Stomach (tissue), 4 donors: ENCODE measurements around the gene SCARB2.

Experiments
- CTCF ChIP-seq, 7 experiments: fragments of 450-650 bp in 4 of 7; fragments of 200-600 bp in 3 of 7; sonication (generic) in 3 of 7; IDR thresholded peaks; one replicate each; pipeline ENCODE4 v1.5.1; 2016 to 2019; ENCODE audit warnings: antibody characterized with exemption in 7 of 7, control low read depth in 2 of 7, mild to moderate bottlenecking in 1 of 7
- EP300 ChIP-seq: sonication (generic); formaldehyde crosslinking; IDR thresholded peaks from one replicate; pipeline ENCODE4 v1.6.1; 2017; ENCODE audit warnings: antibody characterized with exemption
- POLR2A ChIP-seq, 4 donors: fragments of 450-650 bp; IDR thresholded peaks; one replicate each; pipeline ENCODE4 v1.6.1; 2016; ENCODE audit warnings: antibody characterized with exemption in 4 of 4, control low read depth in 2 of 4, mild to moderate bottlenecking in 1 of 4, moderate library complexity in 1 of 4
- POLR2AphosphoS5 ChIP-seq, 3 donors: sonication (generic); formaldehyde crosslinking; IDR thresholded peaks; one replicate each; pipeline ENCODE4 v1.6.1; 2016; ENCODE audit warnings: antibody characterized with exemption in 3 of 3

- TF ChIP-seq POLR2A (IDR thresholded peaks at IDR 0.05), result no peak
- no peak for TF ChIP-seq CTCF (IDR thresholded peaks at IDR 0.05)
- no peak for TF ChIP-seq POLR2AphosphoS5 (IDR thresholded peaks at IDR 0.05)
- TF ChIP-seq EP300, result no peak
Observed at GRCh38 chr4:76127754-76128153, 85.9 kb downstream of the SCARB2 start.
